Activated CD4-positive, alpha-beta T cell treated with anti-CD3 and anti-CD28 coated beads, Interleukin-2, amount 50 U/mL, for 16 hours (primary cell): ENCODE results near the gene C1orf21.

Source experiments
- DNase-seq: peaks from one replicate; pipeline ENCODE4 v3.0.0-alpha.2; 2020

C1orf21 gene

GRCh38 chr1:184456189-184456588 lies 69.4 kb downstream of the C1orf21 start:
- no peak for DNase-seq

GRCh38 chr1:184457500-184457899 lies 70.7 kb downstream of the C1orf21 start:
- DNase-seq, result no peak

DNA sequence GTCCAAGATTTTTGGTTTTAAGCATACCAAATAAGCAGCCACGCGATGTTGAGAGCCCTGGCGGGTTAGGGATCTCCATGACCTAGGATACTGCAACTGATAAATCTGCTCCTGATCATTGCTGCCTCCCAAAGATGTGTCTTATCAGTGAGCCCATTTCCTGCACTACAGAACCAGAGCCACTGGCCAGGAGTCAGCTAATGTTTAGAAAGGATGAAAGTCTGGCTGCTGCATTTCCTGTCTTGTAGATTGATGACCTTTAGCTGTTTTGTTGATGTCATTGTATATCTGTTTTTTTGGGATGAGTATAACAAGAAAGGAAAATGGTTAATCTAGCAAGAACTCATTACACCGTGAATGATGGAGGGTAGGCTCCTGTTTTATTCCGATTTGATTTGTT lies 74.5 kb downstream of the C1orf21 start:
- no peak for DNase-seq

DNA sequence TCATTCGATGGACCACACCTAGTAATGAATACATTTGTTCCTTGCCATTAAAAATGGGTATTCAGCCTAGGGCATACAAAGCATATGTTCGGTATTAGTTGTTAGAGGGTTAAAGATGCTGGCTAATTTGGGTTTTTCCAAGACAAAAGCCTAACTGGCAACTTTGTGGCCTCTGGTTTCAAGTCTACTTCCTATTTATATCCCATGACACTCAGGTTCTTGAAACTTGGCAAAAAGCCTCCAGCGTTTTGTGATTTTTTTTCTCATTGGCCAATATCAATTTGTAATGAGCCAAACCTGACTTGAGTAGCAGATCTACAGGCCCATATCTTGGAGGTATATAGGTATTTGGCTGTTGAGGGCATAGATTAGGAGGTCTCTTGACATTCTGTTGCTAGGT lies 75.3 kb downstream of the C1orf21 start:
- DNase-seq, result no peak

GRCh38 chr1:184462990-184463389 lies 76.2 kb downstream of the C1orf21 start:
- no peak for DNase-seq

DNA sequence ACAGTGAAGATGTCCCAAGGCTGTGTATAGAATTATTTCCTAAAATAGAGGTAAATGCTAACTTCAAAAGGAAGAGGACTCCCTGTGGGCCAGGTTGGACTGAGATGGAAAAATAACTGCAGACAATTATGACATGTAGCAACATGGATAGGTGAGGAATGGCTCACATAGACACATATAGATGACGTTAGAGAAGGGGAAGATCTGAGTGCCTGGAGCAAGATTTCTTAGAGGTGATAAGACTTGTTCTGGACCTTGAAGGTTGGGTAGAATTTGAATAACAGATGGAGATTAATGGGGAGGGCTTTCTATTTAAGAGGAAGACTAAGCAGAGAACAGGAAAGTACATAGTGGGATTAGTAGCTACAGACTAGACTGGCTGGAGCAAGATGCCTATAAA lies 76.9 kb downstream of the C1orf21 start:
- DNase-seq, result no peak

- DNase-seq, result no peak
Observed at GRCh38 chr1:184464757-184465156, 77.9 kb downstream of the C1orf21 start.

- DNase-seq, result no peak
Observed at GRCh38 chr1:184465489-184466146, 78.8 kb downstream of the C1orf21 start.

- no peak for DNase-seq
Observed at GRCh38 chr1:184467295-184467694, 80.5 kb downstream of the C1orf21 start.

DNA sequence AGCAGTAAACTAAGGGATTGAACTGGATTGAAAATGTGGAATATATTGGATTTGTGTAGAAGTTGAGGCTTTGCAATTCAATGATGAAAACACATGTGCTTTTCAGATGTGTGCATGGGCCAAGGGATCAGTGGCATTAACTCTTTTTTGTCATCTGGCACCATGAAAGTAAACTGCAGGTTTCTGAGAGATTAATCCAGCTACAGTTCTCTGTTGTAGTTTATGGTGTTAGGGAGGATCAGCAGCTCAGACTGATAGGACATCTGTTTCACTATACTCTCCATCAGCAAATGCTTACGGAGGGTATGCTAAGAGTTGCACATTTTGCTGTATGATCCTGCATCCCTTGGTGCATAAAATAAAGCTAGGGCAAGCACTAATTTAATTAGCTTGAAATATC lies 82.6 kb downstream of the C1orf21 start:
- DNase-seq, result no peak

- DNase-seq, result no peak
Observed at GRCh38 chr1:184471686-184472085, 84.9 kb downstream of the C1orf21 start.

DNA sequence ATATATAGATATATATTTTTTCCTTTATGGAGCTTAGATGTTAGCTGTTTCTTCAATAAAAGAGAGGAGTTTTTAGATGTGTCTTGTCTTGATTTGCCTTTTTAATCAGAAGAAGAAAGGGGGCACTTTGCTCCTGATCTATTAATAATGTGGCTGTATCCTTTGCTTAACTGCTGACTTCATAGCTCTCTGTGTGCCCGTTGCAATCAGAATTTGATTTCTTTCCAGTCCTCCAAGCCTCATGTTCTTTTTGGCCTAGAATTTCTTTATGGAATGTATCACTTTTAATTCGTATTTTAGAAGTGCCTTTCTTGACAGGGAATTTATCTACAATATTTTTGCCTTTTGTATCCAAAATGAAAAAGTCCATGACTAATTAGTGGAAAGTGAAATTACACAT lies 85.3 kb downstream of the C1orf21 start:
- DNase-seq, result no peak

- no peak for DNase-seq
Observed at GRCh38 chr1:184473176-184473966, 86.5 kb downstream of the C1orf21 start.

- no peak for DNase-seq
Observed at GRCh38 chr1:184476187-184476586, 89.4 kb downstream of the C1orf21 start.

DNA sequence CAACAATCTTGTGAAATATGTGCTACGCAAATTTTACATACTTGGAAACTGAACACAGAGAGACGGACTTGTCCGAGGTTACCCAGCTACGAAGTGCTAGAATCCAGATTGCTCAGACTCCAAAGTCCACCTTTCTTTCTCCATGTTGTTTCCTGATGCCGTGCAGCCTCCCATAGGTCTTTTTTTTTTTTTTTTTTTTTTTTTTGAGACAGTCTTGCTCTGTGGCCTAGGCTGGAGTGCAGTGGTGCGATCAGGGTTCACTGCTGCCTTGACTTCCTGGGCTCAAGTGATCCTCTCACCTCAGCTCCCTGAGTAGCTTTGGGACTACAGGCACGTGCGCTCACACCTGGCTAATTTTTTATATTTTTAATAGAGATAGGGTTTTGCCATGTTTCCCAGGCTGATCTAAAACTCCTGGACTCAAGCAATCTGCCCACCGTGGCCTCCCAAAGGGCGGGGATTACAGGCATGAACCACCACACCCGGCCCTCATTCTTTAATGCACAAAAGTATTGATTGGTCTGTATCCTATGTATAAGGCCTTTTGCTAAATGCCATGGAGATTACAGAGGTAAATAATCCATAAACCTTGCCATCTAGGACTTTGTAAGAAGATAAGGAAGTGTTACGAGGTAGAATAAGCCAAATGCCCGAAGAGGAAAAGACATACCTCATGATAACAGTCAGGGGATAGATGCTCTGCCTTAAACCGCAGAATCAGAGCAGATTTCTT lies 92.8 kb downstream of the C1orf21 start:
- DNase-seq, result no peak

GRCh38 chr1:184480736-184481135 lies 93.9 kb downstream of the C1orf21 start:
- DNase-seq, result no peak

DNA sequence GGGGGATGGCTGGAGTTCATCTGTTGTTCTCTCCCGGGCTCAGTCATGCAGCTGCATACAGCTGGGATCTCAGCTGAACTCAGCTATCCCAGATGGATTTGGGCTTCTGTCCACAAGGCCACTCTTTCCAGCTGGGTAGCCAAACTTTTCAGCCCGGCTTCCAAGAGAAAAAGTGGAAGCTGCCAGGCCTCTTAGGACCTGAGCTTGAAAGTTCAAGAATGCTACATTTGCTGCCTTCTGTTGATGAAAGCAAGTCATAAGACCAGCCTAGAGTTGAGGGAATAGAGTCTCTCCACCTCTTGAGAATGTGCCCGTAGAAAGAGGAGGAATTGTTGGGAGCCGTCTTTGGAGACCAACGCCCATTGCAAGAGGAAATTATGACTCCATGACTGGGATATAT lies 95.3 kb downstream of the C1orf21 start:
- DNase-seq, result no peak

- no peak for DNase-seq
Observed at GRCh38 chr1:184483101-184483683, 96.4 kb downstream of the C1orf21 start.

DNA sequence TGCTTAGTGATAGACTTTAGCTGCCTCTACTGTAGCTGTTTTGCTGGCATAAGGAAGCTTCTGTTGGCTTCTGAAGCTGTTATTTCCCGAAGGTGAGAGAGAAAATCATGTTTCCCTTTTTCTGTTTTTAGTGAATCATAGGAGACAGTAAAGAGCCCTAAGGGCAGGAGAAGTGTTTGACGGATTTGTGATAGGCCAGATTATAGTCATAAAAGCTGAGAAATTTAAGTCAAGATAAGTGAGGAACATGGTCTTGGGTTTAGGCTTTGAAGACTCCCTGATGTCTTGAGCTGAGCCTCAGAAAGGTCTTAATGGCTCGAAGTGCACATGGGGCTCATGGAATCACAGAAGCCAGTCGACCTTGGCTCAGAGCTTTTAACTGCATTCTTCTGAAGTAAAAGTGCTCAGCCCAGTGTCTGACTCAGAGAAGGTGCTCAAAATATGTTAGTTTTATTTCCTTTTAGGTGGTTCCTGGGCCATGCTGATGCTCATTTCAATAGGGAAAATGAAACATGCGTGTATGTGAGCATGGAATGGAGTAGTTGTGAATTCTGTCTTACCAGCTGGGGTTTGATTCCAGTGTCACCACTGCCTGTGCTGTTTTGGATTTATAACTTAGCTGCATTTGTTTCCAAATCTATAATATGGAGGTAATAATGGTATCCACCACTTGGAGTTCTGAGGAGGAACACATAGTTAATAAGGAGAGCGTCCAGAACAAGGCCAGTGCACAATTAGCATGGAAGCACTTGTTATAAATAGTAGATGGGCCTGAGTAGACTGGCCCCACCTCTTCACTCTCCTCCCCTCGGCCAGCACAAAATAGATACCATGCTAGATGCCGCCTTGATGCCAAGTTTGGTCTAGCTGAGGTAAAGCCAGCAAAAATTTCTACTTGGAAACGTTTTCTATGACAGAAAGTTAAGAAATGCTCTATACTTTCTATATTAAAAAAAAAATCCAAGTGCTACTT lies 99.2 kb downstream of the C1orf21 start:
- no peak for DNase-seq

DNA sequence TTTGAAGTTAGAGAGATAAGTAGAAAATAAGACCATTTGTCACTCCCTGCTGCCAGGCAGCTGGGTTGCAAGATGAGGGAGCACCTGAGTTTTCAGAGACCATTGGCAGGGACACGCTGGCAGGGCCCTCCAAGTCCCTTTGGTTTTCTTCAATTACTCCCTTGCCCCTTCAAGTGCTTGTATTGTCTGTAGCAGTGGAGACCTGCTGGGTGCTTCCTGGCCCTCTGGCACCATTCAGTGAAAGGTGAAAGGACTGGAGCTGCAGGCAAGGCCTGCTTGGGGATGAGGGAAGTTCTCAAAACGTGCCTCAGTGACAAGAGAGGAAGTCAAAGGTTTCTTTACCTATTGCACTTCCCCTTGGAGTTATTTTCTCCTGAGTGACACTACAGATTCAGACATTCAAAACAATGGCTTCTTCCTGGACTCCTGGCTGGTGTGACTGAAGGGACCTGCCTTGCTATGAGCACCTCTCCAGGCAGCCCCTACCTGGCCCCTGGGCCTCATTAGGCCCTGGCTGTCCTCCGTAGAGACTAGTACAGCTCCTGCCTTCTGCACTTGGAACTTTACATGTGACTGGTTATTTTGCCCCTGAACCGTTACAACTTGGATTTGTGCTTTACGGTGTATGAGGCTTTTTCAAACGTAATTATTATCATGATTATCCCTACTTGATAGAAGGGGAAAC lies 100.1 kb downstream of the C1orf21 start:
- no peak for DNase-seq

GRCh38 chr1:184487531-184488193 lies 100.8 kb downstream of the C1orf21 start:
- no peak for DNase-seq
